Transverse colon (tissue), 3 donors: ENCODE measurements around the gene APLNR.

Source experiments
- CTCF ChIP-seq, 5 experiments: fragments of 200-600 bp in 3 of 5; fragments of 450-650 bp in 2 of 5; sonication (generic) in 3 of 5; IDR thresholded peaks; 1 replicate in 2 of 5; 2 replicates in 3 of 5; pipeline ENCODE4 v1.5.1; 2016 to 2017; ENCODE audit warnings: antibody characterized with exemption in 5 of 5, inconsistent platforms in 3 of 5, mild to moderate bottlenecking in 2 of 5, moderate library complexity in 1 of 5
- EP300 ChIP-seq: sonication (generic); formaldehyde crosslinking; IDR thresholded peaks from one replicate; pipeline ENCODE4 v1.6.1; 2017; ENCODE audit warnings: antibody characterized with exemption, low read depth
- POLR2A ChIP-seq: fragments of 450-650 bp; IDR thresholded peaks from one replicate; pipeline ENCODE4 v1.6.1; 2016; ENCODE audit warnings: antibody characterized with exemption, mild to moderate bottlenecking, moderate library complexity

GRCh38 chr11:57240757-57241156 lies 3.7 kb upstream of the APLNR start:
- no peak for TF ChIP-seq CTCF (IDR thresholded peaks at IDR 0.05)
- no peak for TF ChIP-seq POLR2A
- no peak for TF ChIP-seq EP300
